B cell (primary cell): ENCODE measurements around the gene SLC25A20.

Experiments
- CTCF ChIP-seq: fragments of 200-600 bp; IDR thresholded peaks from one replicate; pipeline ENCODE4 v1.8.0; 2022; ENCODE audit warnings: antibody characterized with exemption, mild to moderate bottlenecking
- EZH2 ChIP-seq: IDR thresholded peaks from 2 replicates; pipeline ENCODE4 v1.6.1; 2012; ENCODE audit warnings: borderline replicate concordance, low read depth, mild to moderate bottlenecking, moderate library complexity, low read length; ENCODE audit not compliant: insufficient read depth, poor library complexity, severe bottlenecking

- TF ChIP-seq CTCF: no peak
- TF ChIP-seq EZH2: no peak
These were observed 39.5 kb downstream of the SLC25A20 start for GRCh38 chr3:48859206-48859605.
